Type B pancreatic cell (in vitro differentiated cells): ENCODE measurements around the gene MKNK1. TPM values are rescaled to one million over a fixed set of nuclear protein-coding genes. Genes with fewer than 3 reads are reported as not detected.

ENCODE experiments used
- DNase-seq: peaks from one replicate; pipeline ENCODE4 v3.0.0; 2021; ENCODE audit warnings: mixed read lengths; ENCODE audit not compliant: unreplicated experiment; ENCODE audit errors: extremely low spot score
- H3K27ac Mint-ChIP-seq: 2 replicates; pipeline ENCODE4 v1.8.0; 2021; ENCODE audit warnings: mild to moderate bottlenecking, mixed read lengths
- H3K27me3 Mint-ChIP-seq: 2 replicates; pipeline ENCODE4 v1.8.0; 2021; ENCODE audit warnings: mixed read lengths
- H3K36me3 Mint-ChIP-seq: 2 replicates; pipeline ENCODE4 v1.8.0; 2021; ENCODE audit warnings: mixed read lengths
- H3K4me1 Mint-ChIP-seq: one replicate; pipeline ENCODE4 v1.8.0; 2021; ENCODE audit warnings: mixed read lengths; ENCODE audit not compliant: unreplicated experiment
- H3K4me3 Mint-ChIP-seq: 2 replicates; pipeline ENCODE4 v1.8.0; 2021; ENCODE audit warnings: mild to moderate bottlenecking, mixed read lengths
- H3K9me3 Mint-ChIP-seq: 2 replicates; pipeline ENCODE4 v1.8.0; 2021; ENCODE audit warnings: mixed read lengths
- total RNA-seq: library from RNA; stranded (reverse); gene quantifications from 2 replicates; pipeline ENCODE4 v1.2.1, GENCODE V29; 2021; ENCODE audit warnings: low replicate concordance
- TF ChIP-seq, protein P1 (sequence below): fragments of 200-600 bp; sonication (generic); conservative IDR thresholded peaks from 2 replicates; pipeline ENCODE4 v1.5.0; 2021; ENCODE audit warnings: antibody characterized with exemption, mild to moderate bottlenecking

The MKNK1 gene
- total RNA-seq, 1 donor from 2014 or later: 29.4 TPM

DNA sequence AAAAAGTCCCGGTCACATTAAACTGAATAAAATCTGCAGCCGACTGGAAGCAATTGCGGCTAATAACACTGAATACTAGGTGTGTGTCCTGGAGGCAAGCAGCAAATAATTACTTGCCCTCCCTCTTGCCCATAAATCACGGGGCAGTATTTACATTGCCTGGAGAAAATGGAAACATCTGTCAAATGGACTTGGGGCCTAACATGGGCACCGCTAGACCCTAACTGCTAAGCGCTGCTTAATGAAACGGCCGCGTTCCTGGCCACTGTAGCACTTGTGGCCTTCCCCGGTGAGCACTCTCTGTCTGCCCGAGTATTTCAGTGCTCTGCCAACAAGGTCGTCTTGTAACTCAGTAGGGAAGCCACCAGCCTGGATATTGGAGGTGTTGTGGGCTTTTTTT, 28.8 kb downstream of the MKNK1 start:
- no peak for DNase-seq
- peak overlapping the region; percentile 51 for H3K4me3 Mint-ChIP-seq
- peaks cover 8% of the 10 kb centered on the region for H3K36me3 Mint-ChIP-seq
- no peak overlapping the region for H3K27ac Mint-ChIP-seq
- H3K4me1 Mint-ChIP-seq: peaks cover 18% of the 10 kb centered on the region
- no peaks in the 10 kb centered on the region for H3K27me3 Mint-ChIP-seq
- H3K9me3 Mint-ChIP-seq: no peaks in the 10 kb centered on the region
- TF ChIP-seq, protein P1, sequence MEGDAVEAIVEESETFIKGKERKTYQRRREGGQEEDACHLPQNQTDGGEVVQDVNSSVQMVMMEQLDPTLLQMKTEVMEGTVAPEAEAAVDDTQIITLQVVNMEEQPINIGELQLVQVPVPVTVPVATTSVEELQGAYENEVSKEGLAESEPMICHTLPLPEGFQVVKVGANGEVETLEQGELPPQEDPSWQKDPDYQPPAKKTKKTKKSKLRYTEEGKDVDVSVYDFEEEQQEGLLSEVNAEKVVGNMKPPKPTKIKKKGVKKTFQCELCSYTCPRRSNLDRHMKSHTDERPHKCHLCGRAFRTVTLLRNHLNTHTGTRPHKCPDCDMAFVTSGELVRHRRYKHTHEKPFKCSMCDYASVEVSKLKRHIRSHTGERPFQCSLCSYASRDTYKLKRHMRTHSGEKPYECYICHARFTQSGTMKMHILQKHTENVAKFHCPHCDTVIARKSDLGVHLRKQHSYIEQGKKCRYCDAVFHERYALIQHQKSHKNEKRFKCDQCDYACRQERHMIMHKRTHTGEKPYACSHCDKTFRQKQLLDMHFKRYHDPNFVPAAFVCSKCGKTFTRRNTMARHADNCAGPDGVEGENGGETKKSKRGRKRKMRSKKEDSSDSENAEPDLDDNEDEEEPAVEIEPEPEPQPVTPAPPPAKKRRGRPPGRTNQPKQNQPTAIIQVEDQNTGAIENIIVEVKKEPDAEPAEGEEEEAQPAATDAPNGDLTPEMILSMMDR: no peak

DNA sequence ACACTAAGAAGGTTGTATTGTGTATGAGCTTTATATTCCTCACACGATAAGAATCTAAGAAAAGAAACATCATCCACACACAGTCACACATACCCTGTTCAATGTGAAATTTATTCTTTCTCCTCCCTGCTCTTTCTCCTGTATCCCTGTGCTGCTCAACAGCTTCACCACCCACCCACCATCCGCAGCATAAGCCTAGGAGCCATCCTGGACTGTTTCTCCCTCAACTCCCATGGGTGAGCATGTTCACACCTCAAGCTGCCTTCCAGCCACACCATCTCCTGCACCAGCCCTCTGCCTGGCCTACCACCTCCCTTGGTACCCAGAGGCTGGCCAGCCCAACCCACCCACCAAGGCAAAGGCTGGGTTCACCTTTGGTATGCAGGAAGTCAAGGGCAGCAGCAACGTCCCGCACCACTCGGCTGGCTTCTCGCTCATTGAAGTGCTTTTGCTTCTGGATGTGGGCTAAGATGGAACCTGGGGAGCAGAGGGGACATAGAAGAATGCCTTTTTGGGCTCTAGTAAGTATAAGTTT, 32.3 kb downstream of the MKNK1 start:
- TF ChIP-seq, protein P1: no peak
- peaks cover 7% of the 10 kb centered on the region for H3K36me3 Mint-ChIP-seq

GRCh38 chr1:46569884-46570725, 34.0 kb downstream of the MKNK1 start:
- Mint-ChIP-seq H3K27me3 (no peaks in the 10 kb centered on the region), H3K9me3 (no peaks in the 10 kb centered on the region), H3K27ac (no peak overlapping the region), H3K4me3 (no peak overlapping the region), H3K4me1 (peaks cover 21% of the 10 kb centered on the region), H3K36me3 (peaks cover 11% of the 10 kb centered on the region)
- TF ChIP-seq, protein P1: no peak
- no peak for DNase-seq

More for the DNA sequence above, 32.3 kb downstream of the MKNK1 start:
- H3K27me3 Mint-ChIP-seq: no peaks in the 10 kb centered on the region
- H3K4me3 Mint-ChIP-seq: no peak overlapping the region
- peaks cover 37% of the 10 kb centered on the region for H3K4me1 Mint-ChIP-seq
- DNase-seq: no peak
- no peak overlapping the region for H3K27ac Mint-ChIP-seq
- no peaks in the 10 kb centered on the region for H3K9me3 Mint-ChIP-seq

DNA sequence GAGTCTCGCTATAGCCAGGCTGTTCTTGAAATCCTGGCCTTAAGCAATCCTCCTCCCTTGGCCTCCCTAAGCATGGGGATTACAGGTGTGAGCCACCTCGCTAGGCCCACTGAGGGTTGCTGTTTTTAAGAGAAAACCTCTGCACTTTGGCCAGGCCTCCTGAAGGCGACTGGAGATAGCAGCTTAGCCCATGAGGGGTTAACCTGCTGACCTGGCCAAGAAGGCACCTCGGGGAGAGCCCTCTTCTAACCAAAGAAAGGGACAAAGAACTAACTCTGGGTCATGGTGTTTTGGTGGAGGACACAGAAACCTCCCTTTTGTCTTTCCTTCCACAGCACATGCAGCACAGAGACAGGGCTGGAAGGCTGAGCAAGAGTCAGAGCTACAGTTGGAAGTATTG, 35.0 kb downstream of the MKNK1 start:
- no peak for DNase-seq
- peaks cover 19% of the 10 kb centered on the region for H3K4me1 Mint-ChIP-seq
- H3K27me3 Mint-ChIP-seq: no peaks in the 10 kb centered on the region
- H3K9me3 Mint-ChIP-seq: no peaks in the 10 kb centered on the region
- no peak overlapping the region for H3K4me3 Mint-ChIP-seq
- H3K36me3 Mint-ChIP-seq: peaks cover 11% of the 10 kb centered on the region
- TF ChIP-seq, protein P1: no peak
- no peak overlapping the region for H3K27ac Mint-ChIP-seq

DNA sequence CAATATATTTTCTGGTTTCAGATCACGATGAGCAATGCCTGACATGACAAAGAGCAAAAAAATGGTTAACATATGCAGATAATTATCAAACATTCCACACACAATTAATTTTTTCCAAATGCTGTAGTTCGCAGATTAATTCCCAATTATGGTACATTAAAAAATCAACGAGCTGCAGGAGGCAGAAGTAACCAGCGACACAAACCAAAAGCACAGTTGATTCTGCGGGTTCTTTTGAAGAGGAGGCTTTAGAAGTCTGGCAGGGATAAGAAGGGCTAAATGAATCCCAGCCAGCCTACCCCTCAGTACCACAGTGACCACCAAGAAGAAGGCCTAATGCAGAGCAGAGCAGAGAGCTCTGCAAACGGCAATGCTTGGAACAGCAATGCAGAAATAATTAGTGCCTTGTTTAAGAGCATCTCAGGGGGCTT, 35.6 kb downstream of the MKNK1 start:
- TF ChIP-seq, protein P1: no peak
- H3K4me3 Mint-ChIP-seq: no peak overlapping the region
- no peaks in the 10 kb centered on the region for H3K9me3 Mint-ChIP-seq

More for the DNA sequence above, 35.6 kb downstream of the MKNK1 start:
- Mint-ChIP-seq H3K27ac (no peak overlapping the region), H3K4me1 (peaks cover 19% of the 10 kb centered on the region), H3K36me3 (peaks cover 12% of the 10 kb centered on the region), H3K27me3 (no peaks in the 10 kb centered on the region)
- no peak for DNase-seq
